Tibial nerve (tissue), 4 donors: ENCODE results near the gene GNA14. TPM values are rescaled to one million over a fixed set of nuclear protein-coding genes. Genes with fewer than 3 reads are reported as not detected.
A peak's percentile ranks its signal among the peaks of the same experiment; 100 is the strongest.

ENCODE experiments used
- DNase-seq, 2 donors: peaks; one replicate each; pipeline ENCODE4 v3.0.0-alpha.2; 2019; ENCODE audit warnings: low spot score in 2 of 2
- H3K27ac ChIP-seq, 4 donors: fragments of 200-600 bp; sonication (generic) in 3 of 4; one replicate each; pipeline ENCODE4 v1.5.1; 2017 to 2019; ENCODE audit warnings: mild to moderate bottlenecking in 1 of 4
- H3K27me3 ChIP-seq, 2 donors: fragments of 200-600 bp; sonication (generic) in 1 of 2; one replicate each; pipeline versions ENCODE4 v1.5.1 to v1.6.0; 2017 to 2019
- H3K36me3 ChIP-seq, 3 donors: fragments of 200-600 bp; sonication (generic); one replicate each; pipeline ENCODE4 v1.5.1; 2018 to 2019
- H3K4me1 ChIP-seq, 4 donors: fragments of 200-600 bp; sonication (generic) in 3 of 4; one replicate each; pipeline ENCODE4 v1.5.1; 2017 to 2019
- H3K4me3 ChIP-seq, 4 donors: fragments of 200-600 bp; sonication (generic) in 3 of 4; one replicate each; pipeline ENCODE4 v1.5.1; 2017 to 2019; ENCODE audit warnings: mild to moderate bottlenecking in 1 of 4, moderate library complexity in 1 of 4
- H3K9me3 ChIP-seq, 4 donors: fragments of 200-600 bp; sonication (generic) in 3 of 4; one replicate each; pipeline ENCODE4 v1.5.1; 2017 to 2019
- EP300 ChIP-seq, 2 donors: sonication (generic); formaldehyde crosslinking; IDR thresholded peaks; one replicate each; pipeline ENCODE4 v1.6.1; 2017; ENCODE audit warnings: antibody characterized with exemption in 2 of 2, mild to moderate bottlenecking in 1 of 2
- POLR2A ChIP-seq, 2 donors: fragments of 450-650 bp; IDR thresholded peaks; one replicate each; pipeline ENCODE4 v1.6.1; 2017; ENCODE audit warnings: antibody characterized with exemption in 2 of 2, mild to moderate bottlenecking in 2 of 2, moderate library complexity in 2 of 2
- WGBS, 2 donors: methylation state at CpG; one replicate each; pipeline ENCODE4 v1.1.5; 2018; 5-methylcytosine and 5-hydroxymethylcytosine counted together
- total RNA-seq, 4 donors: library from RNA; depleted of rRNA; stranded (reverse); fragments of >200 nt; gene quantifications; one replicate each; pipeline ENCODE4 v1.1.0, GENCODE V29; 2016
- TF ChIP-seq, protein P1 (sequence below), 5 experiments: fragments of 200-600 bp in 3 of 5; fragments of 450-650 bp in 2 of 5; sonication (generic) in 3 of 5; IDR thresholded peaks; one replicate each; pipeline ENCODE4 v1.5.1; 2016 to 2019; ENCODE audit warnings: antibody characterized with exemption in 5 of 5, mild to moderate bottlenecking in 3 of 5, moderate library complexity in 2 of 5

The GNA14 gene
- total RNA-seq, 4 donors from 2014 or later, result 0.84 to 7.1 (median 3.6) TPM

GRCh38 chr9:77606526-77606925, 41.6 kb downstream of the GNA14 start:
- Histone ChIP-seq H3K36me3 (no peaks in the 10 kb centered on the region), H3K9me3 (no peaks in the 10 kb centered on the region), H3K27ac (peak overlapping the region in 1 of 4 donors; percentile 45), H3K27me3 (peaks cover 0 to 2% of the 10 kb centered on the region in 2 donors), H3K4me1 (peaks cover 0 to 6% (median 0%) of the 10 kb centered on the region in 4 donors), H3K4me3 (no peak overlapping the region)
- WGBS, 2 donors, result 39 to 43% methylated on average over 2 of the region's 2 CpGs
- no peak for DNase-seq
- TF ChIP-seq EP300 (IDR thresholded peaks at IDR 0.05) (no peak), POLR2A (IDR thresholded peaks at IDR 0.05) (no peak)
- TF ChIP-seq, protein P1, sequence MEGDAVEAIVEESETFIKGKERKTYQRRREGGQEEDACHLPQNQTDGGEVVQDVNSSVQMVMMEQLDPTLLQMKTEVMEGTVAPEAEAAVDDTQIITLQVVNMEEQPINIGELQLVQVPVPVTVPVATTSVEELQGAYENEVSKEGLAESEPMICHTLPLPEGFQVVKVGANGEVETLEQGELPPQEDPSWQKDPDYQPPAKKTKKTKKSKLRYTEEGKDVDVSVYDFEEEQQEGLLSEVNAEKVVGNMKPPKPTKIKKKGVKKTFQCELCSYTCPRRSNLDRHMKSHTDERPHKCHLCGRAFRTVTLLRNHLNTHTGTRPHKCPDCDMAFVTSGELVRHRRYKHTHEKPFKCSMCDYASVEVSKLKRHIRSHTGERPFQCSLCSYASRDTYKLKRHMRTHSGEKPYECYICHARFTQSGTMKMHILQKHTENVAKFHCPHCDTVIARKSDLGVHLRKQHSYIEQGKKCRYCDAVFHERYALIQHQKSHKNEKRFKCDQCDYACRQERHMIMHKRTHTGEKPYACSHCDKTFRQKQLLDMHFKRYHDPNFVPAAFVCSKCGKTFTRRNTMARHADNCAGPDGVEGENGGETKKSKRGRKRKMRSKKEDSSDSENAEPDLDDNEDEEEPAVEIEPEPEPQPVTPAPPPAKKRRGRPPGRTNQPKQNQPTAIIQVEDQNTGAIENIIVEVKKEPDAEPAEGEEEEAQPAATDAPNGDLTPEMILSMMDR (IDR thresholded peaks at IDR 0.05), result no peak

DNA sequence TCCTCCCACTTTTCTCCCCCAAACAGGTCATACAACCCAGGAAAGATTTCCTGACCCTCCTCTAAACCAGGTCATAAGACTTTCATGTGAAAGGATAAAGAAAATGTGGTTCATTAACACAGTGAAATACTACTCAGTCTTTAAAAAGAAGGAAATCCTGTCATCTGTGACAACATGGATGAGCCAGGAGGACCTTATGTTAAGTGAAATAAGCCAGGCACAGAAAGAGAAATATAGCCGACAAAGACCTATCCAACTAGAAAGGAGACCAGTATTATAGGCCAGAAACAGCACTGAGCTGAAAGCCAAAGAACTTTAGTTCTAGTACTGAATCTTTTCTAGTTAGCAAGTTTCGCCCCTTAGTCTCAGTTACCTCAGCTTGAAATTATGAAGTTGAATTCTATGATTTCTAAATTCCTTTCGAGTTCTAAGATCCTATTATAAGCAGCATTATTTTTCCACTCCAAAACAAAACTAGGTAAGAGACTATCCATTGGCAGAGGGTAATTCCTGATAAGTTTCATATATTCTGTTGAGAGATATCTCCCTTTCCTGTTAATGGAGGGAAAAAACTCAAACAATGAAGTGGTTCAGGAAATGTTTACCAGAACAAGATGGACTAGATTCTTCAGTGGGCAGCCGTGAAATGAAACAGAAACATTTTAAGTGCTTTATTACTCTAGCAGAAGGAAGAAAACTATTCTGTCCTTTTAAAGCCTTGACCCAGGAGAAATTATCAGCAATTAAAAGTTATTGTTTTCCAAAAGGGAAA, 42.5 kb downstream of the GNA14 start:
- 59 to 63% methylated on average over 4 of the region's 4 CpGs for WGBS, 2 donors
- DNase-seq, result no peak
- peak overlapping the region in 2 of 4 donors; percentile 26 to 45 for H3K27ac ChIP-seq
- H3K36me3 ChIP-seq, result no peaks in the 10 kb centered on the region
- no peaks in the 10 kb centered on the region for H3K9me3 ChIP-seq
- no peak overlapping the region for H3K4me3 ChIP-seq
- H3K4me1 ChIP-seq, result peaks cover 0 to 6% (median 0%) of the 10 kb centered on the region in 4 donors
- TF ChIP-seq, protein P1 (IDR thresholded peaks at IDR 0.05), result no peak
- no peaks in the 10 kb centered on the region for H3K27me3 ChIP-seq

- TF ChIP-seq, protein P1 (IDR thresholded peaks at IDR 0.05), result no peak
- TF ChIP-seq EP300 (IDR thresholded peaks at IDR 0.05) (no peak), POLR2A (IDR thresholded peaks at IDR 0.05) (no peak)
- Histone ChIP-seq H3K9me3 (no peaks in the 10 kb centered on the region), H3K4me3 (no peak overlapping the region), H3K27me3 (no peaks in the 10 kb centered on the region), H3K4me1 (peaks cover 0 to 6% (median 0%) of the 10 kb centered on the region in 4 donors), H3K36me3 (no peaks in the 10 kb centered on the region), H3K27ac (no peak overlapping the region)
- DNase-seq, result no peak
- 92 to 100% methylated on average over 1 of the region's 1 CpG for WGBS, 2 donors
These were observed 43.8 kb downstream of the GNA14 start for GRCh38 chr9:77604316-77604715.

DNA sequence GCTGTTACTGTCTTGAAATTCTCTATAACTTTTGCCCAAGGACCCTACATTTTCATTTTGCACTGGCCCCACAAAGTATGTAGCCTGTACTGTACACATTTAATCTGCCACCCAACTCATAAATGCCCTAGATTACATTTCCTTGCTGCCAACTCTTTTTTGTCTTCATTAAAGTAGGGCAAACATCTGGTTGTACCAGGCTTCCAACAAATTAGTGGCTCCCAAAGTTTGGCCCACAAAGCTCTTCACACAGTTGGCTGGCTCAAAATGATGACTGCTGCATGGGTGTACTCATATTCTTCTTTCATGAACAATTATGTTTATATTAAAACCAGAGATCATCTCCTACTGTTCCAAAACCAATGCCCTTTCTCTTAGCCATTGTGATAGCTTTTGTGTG, 45.3 kb downstream of the GNA14 start:
- no peak for DNase-seq
- Histone ChIP-seq H3K27ac (no peak overlapping the region), H3K27me3 (no peaks in the 10 kb centered on the region), H3K9me3 (no peaks in the 10 kb centered on the region), H3K36me3 (no peaks in the 10 kb centered on the region), H3K4me3 (no peak overlapping the region), H3K4me1 (peaks cover 0 to 6% (median 0%) of the 10 kb centered on the region in 4 donors)
- TF ChIP-seq EP300 (IDR thresholded peaks at IDR 0.05), result no peak
- TF ChIP-seq, protein P1 (IDR thresholded peaks at IDR 0.05), result no peak
- TF ChIP-seq POLR2A (IDR thresholded peaks at IDR 0.05), result no peak

- Histone ChIP-seq H3K9me3 (no peaks in the 10 kb centered on the region), H3K36me3 (no peaks in the 10 kb centered on the region), H3K4me1 (peaks cover 0 to 6% (median 0%) of the 10 kb centered on the region in 4 donors), H3K4me3 (no peak overlapping the region), H3K27ac (no peak overlapping the region), H3K27me3 (no peaks in the 10 kb centered on the region)
- no peak for DNase-seq
- TF ChIP-seq EP300 (IDR thresholded peaks at IDR 0.05) (no peak), POLR2A (IDR thresholded peaks at IDR 0.05) (no peak)
- TF ChIP-seq, protein P1 (IDR thresholded peaks at IDR 0.05), result no peak
- 71 to 82% methylated on average over 5 of the region's 5 CpGs for WGBS, 2 donors
These were observed 46.5 kb downstream of the GNA14 start for GRCh38 chr9:77601476-77602099.
